Uterus (tissue), 2 donors: ENCODE data around the gene RESF1.

ENCODE experiments used
- POLR2A ChIP-seq, 2 donors: fragments of 450-650 bp; IDR thresholded peaks; one replicate each; pipeline ENCODE4 v1.6.1; 2016; ENCODE audit warnings: antibody characterized with exemption in 2 of 2, mild to moderate bottlenecking in 1 of 2, moderate library complexity in 1 of 2
- TF ChIP-seq, protein P1 (sequence below), 4 experiments: fragments of 200-600 bp in 2 of 4; fragments of 450-650 bp in 2 of 4; sonication (generic) in 2 of 4; IDR thresholded peaks; one replicate each; pipeline ENCODE4 v1.5.1; 2016 to 2019; ENCODE audit warnings: antibody characterized with exemption in 4 of 4, mild to moderate bottlenecking in 2 of 4, moderate library complexity in 1 of 4

DNA sequence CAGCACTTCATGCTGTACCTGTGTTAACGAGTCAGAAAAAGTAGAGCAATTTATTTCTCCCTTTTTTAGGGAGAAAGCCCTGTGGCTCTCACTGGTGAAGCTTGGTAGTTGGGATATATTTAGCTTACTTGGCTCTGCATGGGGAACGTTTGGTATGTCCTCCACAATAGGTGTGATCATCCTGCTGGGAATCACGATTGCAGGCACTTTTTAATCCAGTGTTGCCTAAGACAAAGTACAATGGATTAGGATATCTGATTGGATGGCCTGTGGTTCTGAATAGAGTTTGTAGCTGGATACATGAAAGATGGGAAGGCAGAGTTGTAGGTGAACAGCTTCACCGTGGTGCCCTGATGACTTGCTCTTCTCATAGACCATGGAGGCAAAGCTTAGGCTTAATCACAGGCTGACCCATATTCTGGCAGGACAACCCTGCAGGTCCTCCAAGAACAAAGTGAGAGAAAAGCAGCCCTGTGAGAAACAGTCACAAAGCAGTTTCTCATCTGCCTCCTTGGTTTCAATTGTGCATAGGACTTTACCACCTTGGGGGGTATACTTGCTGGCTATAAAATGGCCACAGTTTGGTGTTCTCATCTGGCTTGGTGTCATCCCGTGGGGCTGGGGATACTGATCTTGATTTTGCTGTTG lies 7.5 kb downstream of the RESF1 start:
- TF ChIP-seq, protein P1, sequence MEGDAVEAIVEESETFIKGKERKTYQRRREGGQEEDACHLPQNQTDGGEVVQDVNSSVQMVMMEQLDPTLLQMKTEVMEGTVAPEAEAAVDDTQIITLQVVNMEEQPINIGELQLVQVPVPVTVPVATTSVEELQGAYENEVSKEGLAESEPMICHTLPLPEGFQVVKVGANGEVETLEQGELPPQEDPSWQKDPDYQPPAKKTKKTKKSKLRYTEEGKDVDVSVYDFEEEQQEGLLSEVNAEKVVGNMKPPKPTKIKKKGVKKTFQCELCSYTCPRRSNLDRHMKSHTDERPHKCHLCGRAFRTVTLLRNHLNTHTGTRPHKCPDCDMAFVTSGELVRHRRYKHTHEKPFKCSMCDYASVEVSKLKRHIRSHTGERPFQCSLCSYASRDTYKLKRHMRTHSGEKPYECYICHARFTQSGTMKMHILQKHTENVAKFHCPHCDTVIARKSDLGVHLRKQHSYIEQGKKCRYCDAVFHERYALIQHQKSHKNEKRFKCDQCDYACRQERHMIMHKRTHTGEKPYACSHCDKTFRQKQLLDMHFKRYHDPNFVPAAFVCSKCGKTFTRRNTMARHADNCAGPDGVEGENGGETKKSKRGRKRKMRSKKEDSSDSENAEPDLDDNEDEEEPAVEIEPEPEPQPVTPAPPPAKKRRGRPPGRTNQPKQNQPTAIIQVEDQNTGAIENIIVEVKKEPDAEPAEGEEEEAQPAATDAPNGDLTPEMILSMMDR (IDR thresholded peaks at IDR 0.05): no peak
- no peak for TF ChIP-seq POLR2A (IDR thresholded peaks at IDR 0.05)
